Aorta (tissue), 5 donors: ENCODE measurements around the gene LATS2. TPM values are rescaled to one million over a fixed set of nuclear protein-coding genes. Genes with fewer than 3 reads are reported as not detected.

ENCODE experiments used
- ATAC-seq: fragments of 200-7000 bp; cut with Tn5 transposase; one replicate; pipeline ENCODE4 v1.9.1; 2022; ENCODE audit warnings: moderate library complexity; ENCODE audit not compliant: low FRiP score
- DNase-seq, 2 donors: peaks; one replicate each; pipeline ENCODE4 v3.0.0-alpha.2; 2020
- H3K27ac ChIP-seq, 2 donors: one replicate each; pipeline ENCODE4 v1.5.1; 2013; ENCODE audit warnings: low read length in 2 of 2, mild to moderate bottlenecking in 2 of 2, moderate library complexity in 2 of 2, control low read depth in 1 of 2, inconsistent platforms in 1 of 2, low read depth in 1 of 2
- H3K27me3 ChIP-seq, 2 donors: one replicate each; pipeline ENCODE4 v1.6.1; 2013; ENCODE audit warnings: control low read depth in 1 of 2, low read length in 1 of 2, mild to moderate bottlenecking in 1 of 2, moderate library complexity in 1 of 2; ENCODE audit not compliant: insufficient read depth in 2 of 2, control insufficient read depth in 1 of 2
- H3K36me3 ChIP-seq, 2 donors: one replicate each; pipeline ENCODE4 v1.6.1; 2013; ENCODE audit warnings: control low read depth in 1 of 2, low read length in 1 of 2, mild to moderate bottlenecking in 1 of 2; ENCODE audit not compliant: insufficient read depth in 2 of 2, control insufficient read depth in 1 of 2
- H3K4me1 ChIP-seq, 2 donors: one replicate each; pipeline ENCODE4 v1.6.1; 2013; ENCODE audit warnings: low read length in 2 of 2, control low read depth in 1 of 2, mild to moderate bottlenecking in 1 of 2, moderate library complexity in 1 of 2; ENCODE audit not compliant: insufficient read depth in 2 of 2, control insufficient read depth in 1 of 2
- H3K4me3 ChIP-seq, 2 donors: one replicate each; pipeline ENCODE4 v1.5.1; 2013; ENCODE audit warnings: low read length in 2 of 2, control low read depth in 1 of 2, mild to moderate bottlenecking in 1 of 2
- H3K9me3 ChIP-seq: one replicate; pipeline ENCODE4 v1.6.1; 2013; ENCODE audit warnings: mild to moderate bottlenecking, low read length; ENCODE audit not compliant: control insufficient read depth
- WGBS, 2 donors: extraction: QIAGEN DNeasy Blood & Tissue Kit; methylation state at CpG; one replicate each; pipeline ENCODE4 v1.1.7; 2013; 5-methylcytosine and 5-hydroxymethylcytosine counted together
- intact Hi-C, 2 donors: fragments of 100-400 bp; cut with DNase I; formaldehyde crosslinking; loops; one replicate each; pipeline versions ENCODE4 v1.14.2 to v1.15.0; 2022
- long read RNA-seq, 2 donors: library from polyadenylated mRNA; unstranded; transcript quantifications; one replicate each; pipeline ENCODE4 v2.0.0, GENCODE V29; 2020 to 2021
- polyA plus RNA-seq, 2 donors: library from polyadenylated mRNA; stranded (reverse); fragments of 200-250 nt; gene quantifications; one replicate each; pipeline ENCODE4 v1.2.3, GENCODE V29; 2013
- total RNA-seq, 2 donors: library from RNA; stranded (reverse); fragmentation: NEBNext Ultra II Directional; extraction: Animal tissue kit (Norgen Biotek cat#: 25700); gene quantifications; one replicate each; pipeline ENCODE4 v1.2.1, GENCODE V29; 2021
- donor health status: healthy with polysubstance abuse.
- donor health status: Bipolar disorder and iron deficiency.
- donor health status: DM: no; HTN: no; CAD: no.
- donor health status: DM: no; HTN: no; CAD: no.
- donor health status: DM: yes; HTN: yes; CAD: no.

LATS2 gene
- 10 to 100 TPM; 52.9 to 64.6 TPM for total RNA-seq
- polyA plus RNA-seq: 10 to 100 TPM in 1 of 2 donors, 1 to 10 TPM in 1; 9.5 to 11.4 TPM
- long read RNA-seq, donor 1, partial matches to known transcripts: 17 of 38 reads
- long read RNA-seq, donor 1, other reads (novel, unspliced or antisense): 21 of 38 reads
- long read RNA-seq, donor 2, partial matches to known transcripts: 8 of 25 reads
- long read RNA-seq, donor 2, other reads (novel, unspliced or antisense): 17 of 25 reads

DNA sequence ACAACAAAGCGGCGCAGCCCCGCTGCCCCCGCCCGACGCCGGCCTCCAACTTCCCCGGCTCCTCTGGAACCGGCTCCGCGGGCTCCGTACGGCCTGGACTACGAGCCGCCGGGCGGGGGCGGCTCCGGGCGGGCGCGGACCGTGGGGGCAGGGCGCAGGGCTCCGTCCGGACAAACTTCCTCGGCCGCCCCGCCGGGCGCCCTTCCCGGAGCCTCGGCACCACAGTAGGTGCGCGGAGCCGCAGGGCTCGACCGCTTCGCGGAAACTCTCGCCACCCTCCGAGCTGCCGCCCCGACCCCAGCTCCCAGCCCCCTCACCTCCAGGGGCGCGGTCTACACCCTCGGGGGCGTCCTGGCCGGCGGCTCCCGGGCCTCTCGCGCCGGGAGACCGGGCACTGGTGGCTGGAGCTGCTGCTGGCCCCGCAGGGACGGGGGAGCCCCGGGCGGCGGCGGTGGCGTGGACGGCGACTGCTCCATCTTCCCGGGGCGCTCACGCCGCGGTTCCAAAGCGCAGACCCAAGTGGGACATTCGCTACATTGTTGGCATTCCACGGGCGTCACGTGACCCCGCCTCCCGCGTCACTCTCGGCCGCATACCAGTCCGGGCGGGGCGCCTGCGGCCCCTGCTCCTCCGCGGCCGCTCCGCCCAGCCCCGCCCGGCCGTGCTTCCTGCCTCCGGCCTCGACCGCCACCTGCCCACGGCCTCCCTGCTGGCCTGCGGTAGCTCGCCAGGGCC, at the start of gene LATS2:
Gene LATS2, minus strand, starts transcription at position 558 of the 735 bp plus-strand sequence. CDS start 15,560 bp downstream, outside the sequence.
- ATAC-seq (peak; percentile 97), DNase-seq (peak; percentile 97 to 99)
- Histone ChIP-seq H3K4me1 (no peaks in the 10 kb centered on the region), H3K9me3 (no peaks in the 10 kb centered on the region), H3K36me3 (no peaks in the 10 kb centered on the region), H3K27ac (peak within 1 kb of the TSS; percentile 97 to 99), H3K4me3 (peak within 1 kb of the TSS; percentile 95 to 98), H3K27me3 (no peaks in the 10 kb centered on the region)
- 0% methylated on average over 56 to 96 of the region's 96 CpGs for WGBS, 2 donors
- intact Hi-C loops: loop anchor here in 1 of 2 donors (5.0 kb wide), 2 partner anchors 64 to 119 kb away; no protein-coding TSS in a partner anchor

DNA sequence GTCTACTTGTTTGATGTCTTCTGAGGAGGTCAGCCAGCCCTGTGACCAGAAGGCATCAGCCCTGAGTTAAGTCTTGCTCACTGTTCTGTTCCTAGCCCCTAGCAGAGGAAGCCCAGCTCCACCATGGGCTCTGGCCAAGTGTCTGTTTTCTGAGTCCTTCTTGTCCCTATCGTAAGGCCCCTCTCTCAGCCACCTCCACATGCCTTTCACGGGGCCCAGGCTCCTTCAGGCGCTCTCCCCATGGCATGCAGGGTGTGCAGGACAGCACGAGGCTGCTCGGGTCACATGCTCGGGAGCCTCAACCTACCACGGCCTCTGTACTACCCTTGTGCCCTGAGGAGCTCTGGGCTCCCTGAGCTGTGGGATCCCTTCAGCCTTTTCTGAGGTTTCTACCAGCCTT, 47.8 kb upstream of the LATS2 start:
- Histone ChIP-seq H3K4me1 (no peaks in the 10 kb centered on the region), H3K27me3 (no peaks in the 10 kb centered on the region), H3K27ac (no peak overlapping the region), H3K4me3 (no peak overlapping the region), H3K36me3 (no peaks in the 10 kb centered on the region), H3K9me3 (no peaks in the 10 kb centered on the region)
- no peak for DNase-seq
- peak; percentile 11 for ATAC-seq
- intact Hi-C loops: no loop called here
- WGBS, 2 donors: 85 to 90% methylated on average over 7 of the region's 7 CpGs

DNA sequence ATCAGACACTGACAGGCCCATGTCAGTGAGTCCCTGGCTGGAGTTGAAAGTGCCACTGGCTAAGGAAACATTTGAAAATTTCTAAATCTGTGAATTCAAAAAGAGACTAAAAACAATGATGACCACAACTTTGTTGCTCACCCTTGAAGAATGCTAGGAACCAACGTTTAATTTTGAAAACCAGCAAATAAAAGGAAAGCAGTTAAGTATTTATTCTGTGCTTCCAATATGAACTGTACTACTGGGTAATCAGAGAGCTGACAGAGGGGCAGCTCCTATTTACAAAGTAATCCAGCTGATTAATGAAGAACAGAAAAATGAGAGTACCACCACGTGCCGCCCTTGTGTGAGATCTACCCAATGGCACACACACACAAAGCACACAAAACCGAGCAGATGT, 44.7 kb upstream of the LATS2 start:
- intact Hi-C loops: no loop called here
- no peak for ATAC-seq
- Histone ChIP-seq H3K36me3 (no peaks in the 10 kb centered on the region), H3K27ac (no peak overlapping the region), H3K4me3 (no peak overlapping the region), H3K4me1 (no peaks in the 10 kb centered on the region), H3K27me3 (no peaks in the 10 kb centered on the region), H3K9me3 (no peaks in the 10 kb centered on the region)
- WGBS, 2 donors: 43 to 51% methylated on average over 4 of the region's 4 CpGs
- no peak for DNase-seq

DNA sequence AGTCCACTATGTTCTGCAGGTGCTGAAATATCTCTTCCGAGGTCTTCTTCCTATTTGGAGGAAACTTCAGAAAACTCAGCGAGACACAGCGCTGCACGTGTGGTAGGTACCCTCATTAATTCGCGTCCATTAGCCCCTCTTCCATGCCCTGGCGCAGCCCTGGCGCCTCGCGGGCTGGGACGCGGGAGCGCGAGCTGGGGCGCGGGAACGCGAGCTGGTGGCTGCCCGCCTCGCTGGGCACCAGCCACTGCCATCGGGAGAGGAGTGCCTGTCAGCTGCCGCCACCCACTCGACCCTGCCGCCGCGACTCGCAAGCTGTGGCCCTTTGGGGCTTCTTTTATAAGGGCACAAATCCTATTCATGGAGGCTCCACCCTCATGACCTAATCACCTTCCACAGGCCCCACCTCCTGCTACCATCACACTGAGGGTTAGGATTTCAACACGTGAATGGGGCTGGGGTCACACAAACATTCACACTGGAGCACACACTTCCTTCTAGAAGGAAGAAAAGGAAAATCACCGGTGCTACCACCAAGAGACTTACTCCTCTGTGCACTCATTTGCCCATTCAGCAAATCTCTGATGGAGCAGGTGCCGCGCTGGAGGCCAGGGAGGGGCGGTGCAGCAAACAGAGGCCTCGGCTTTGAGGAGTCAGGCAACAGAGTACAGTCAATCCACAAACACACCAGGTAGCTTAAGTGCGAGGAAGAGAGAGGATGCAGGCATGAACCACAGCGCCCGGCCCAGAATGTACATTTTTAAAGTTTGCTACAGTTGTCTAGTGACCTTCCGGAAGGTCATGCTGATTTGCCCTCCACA, 43.0 kb upstream of the LATS2 start:
- 92 to 94% methylated on average over 37 of the region's 37 CpGs for WGBS, 2 donors
- intact Hi-C loops: no loop called here
- H3K36me3 ChIP-seq: no peaks in the 10 kb centered on the region

DNA sequence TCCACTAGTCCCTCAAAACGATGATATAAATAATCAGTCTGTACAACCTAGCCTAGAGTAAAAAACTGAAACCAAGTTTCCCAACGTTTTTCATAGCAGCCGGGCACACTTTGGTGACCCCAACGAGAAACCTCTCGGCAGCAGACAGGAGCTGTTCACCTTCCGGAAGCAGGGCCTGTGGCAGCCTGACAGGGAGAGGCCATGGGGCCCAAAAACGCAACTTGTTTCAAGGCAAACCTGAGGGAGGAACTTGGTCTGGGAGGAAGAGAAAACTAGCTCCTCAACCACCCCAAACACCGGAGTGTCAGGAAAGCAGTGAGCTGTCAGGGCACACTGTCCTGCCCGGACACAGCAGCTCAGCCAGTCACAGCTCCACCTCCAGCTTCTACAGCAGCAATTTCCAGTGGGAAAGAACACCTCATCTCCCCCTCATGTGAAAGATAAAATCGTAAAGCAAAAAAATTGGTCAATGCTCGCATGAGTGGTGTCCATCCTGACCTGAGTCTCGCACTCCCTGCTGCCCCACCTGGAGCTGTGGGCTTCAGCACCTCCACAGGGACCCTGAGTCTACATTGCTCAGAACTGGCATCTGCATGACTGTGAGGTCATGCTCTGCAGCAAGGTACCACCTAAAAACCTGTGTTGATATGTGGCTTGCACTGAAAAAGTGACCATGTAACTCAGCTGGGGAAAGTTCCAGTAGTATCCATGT, 40.6 kb upstream of the LATS2 start:
- Histone ChIP-seq H3K27ac (no peak overlapping the region), H3K4me1 (no peaks in the 10 kb centered on the region), H3K4me3 (no peak overlapping the region), H3K9me3 (no peaks in the 10 kb centered on the region), H3K36me3 (no peaks in the 10 kb centered on the region), H3K27me3 (no peaks in the 10 kb centered on the region)
- intact Hi-C loops: no loop called here
- WGBS, 2 donors: 82 to 84% methylated on average over 12 of the region's 12 CpGs
- DNase-seq (no peak), ATAC-seq (no peak)

More for the DNA sequence above, 43.0 kb upstream of the LATS2 start:
- Histone ChIP-seq H3K27ac (no peak overlapping the region), H3K27me3 (no peaks in the 10 kb centered on the region), H3K4me1 (no peaks in the 10 kb centered on the region), H3K9me3 (no peaks in the 10 kb centered on the region), H3K4me3 (no peak overlapping the region)
- ATAC-seq (no peak), DNase-seq (no peak)

DNA sequence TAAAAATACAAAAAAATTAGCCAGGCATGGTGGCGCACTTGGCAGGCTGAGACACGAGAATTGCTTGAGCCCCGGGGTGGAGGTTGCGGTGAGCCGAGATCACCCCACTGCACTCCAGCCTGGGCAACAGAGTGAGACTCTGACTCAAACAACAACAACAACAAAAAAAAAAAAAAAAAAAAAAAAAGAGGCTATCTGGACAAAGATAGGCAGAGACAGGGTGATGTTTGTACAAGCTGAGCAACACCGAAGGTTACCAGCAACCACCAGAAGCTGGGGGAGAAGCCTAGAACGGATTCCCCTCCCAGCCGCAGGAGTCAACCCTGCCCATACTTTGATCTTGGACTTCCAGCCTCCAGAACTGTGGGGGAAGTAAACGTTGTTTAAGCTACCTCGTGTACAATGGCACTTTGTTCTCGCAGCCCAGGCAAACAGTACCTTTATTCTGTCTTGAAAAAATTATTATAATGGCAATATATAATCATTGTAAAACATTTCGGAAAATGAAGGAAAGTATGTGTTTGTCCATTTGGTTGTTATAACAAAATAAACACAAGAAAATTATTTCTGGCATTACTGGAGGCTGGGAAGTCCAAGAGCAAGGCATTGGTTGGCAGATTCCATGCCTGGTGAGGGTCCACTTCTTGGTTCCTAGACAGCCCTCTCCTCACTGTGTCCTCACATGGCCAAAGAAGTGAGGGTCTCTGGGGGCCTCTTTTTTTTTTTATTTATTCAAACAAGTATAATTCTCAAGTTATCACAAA, 39.8 kb upstream of the LATS2 start:
- no peak for ATAC-seq
- H3K4me3 ChIP-seq: no peak overlapping the region
- no peak overlapping the region for H3K27ac ChIP-seq
- WGBS, 2 donors: 77 to 78% methylated on average over 12 of the region's 12 CpGs
- DNase-seq: no peak
- H3K27me3 ChIP-seq: no peaks in the 10 kb centered on the region
- H3K36me3 ChIP-seq: no peaks in the 10 kb centered on the region
- H3K4me1 ChIP-seq: no peaks in the 10 kb centered on the region
- H3K9me3 ChIP-seq: no peaks in the 10 kb centered on the region
- intact Hi-C loops: no loop called here

DNA sequence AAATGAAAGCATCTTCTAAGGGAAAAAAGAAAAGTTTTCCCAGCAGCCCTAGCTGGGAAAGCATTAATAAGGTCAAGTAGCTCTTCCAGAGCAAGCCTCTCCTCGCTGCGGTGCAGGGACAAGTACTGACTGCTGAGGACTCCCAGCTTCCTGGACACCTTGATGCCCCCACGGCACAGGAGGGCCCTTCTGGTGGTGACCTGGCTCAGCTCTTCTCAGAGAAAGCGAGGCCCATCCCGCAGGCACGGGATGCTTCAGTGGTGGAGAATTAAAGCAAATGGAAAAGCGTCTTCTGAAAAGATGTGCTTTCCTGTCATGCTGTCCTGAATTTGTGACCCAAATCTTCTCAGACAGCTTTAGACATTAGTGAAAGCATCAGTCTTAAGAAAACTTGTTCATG, 38.8 kb upstream of the LATS2 start:
- H3K9me3 ChIP-seq: no peaks in the 10 kb centered on the region
- WGBS, 2 donors: 87 to 92% methylated on average over 7 of the region's 7 CpGs
- ATAC-seq: no peak
- no peaks in the 10 kb centered on the region for H3K4me1 ChIP-seq
- DNase-seq: no peak
- no peak overlapping the region for H3K4me3 ChIP-seq
- H3K36me3 ChIP-seq: no peaks in the 10 kb centered on the region
- H3K27ac ChIP-seq: no peak overlapping the region
- intact Hi-C loops: no loop called here
- H3K27me3 ChIP-seq: no peaks in the 10 kb centered on the region

DNA sequence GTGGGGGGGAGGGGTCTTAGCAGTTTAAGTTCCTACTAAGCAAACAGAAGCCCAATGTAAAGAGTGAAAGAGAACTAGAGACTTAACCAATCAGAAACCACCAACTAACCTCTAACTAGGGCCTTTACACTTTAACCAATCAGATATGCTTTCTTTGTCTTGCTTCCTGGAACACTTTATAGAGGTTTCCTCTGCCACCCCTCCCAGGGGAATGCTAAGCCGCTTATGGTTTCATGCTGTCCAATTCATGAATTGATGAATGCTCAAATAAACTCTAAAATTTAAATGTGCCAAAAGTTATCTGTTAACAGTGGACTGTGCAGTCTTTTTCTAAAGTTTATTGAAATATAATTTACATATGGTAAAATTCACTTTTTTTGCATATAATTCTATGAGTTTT, 33.9 kb upstream of the LATS2 start:
- ATAC-seq: no peak
- 42 to 47% methylated on average over 1 of the region's 1 CpG for WGBS, 2 donors
- intact Hi-C loops: no loop called here
- Histone ChIP-seq H3K27ac (no peak overlapping the region), H3K9me3 (no peaks in the 10 kb centered on the region), H3K4me1 (no peaks in the 10 kb centered on the region), H3K36me3 (no peaks in the 10 kb centered on the region), H3K4me3 (no peak overlapping the region), H3K27me3 (no peaks in the 10 kb centered on the region)
- DNase-seq: no peak
